ENCODE results near the gene PACSIN2. TPM values are rescaled to one million over a fixed set of nuclear protein-coding genes. Genes with fewer than 3 reads are reported as not detected.

The PACSIN2 gene
- total RNA-seq, 1 donor from 2014 or later = 56.6 TPM

- peaks cover 20% of the 10 kb centered on the region for H3K36me3 Mint-ChIP-seq
- H3K27ac Mint-ChIP-seq = no peak overlapping the region
- no peaks in the 10 kb centered on the region for H3K9me3 Mint-ChIP-seq
- DNase-seq (ENCODE audit: low spot score in 2 of 2, unreplicated experiment in 2 of 2) = no peak
- TF ChIP-seq CTCF (IDR thresholded peaks at IDR 0.05; ENCODE audit: unreplicated experiment) = no peak
- no peaks in the 10 kb centered on the region for H3K4me1 Mint-ChIP-seq
- H3K27me3 Mint-ChIP-seq (ENCODE audit: low read depth) = no peaks in the 10 kb centered on the region
- H3K4me3 Mint-ChIP-seq = no peak overlapping the region
These were observed 141.6 kb downstream of the PACSIN2 start for GRCh38 chr22:42873356-42873755.

- Mint-ChIP-seq H3K36me3 (peaks cover 20% of the 10 kb centered on the region), H3K9me3 (no peaks in the 10 kb centered on the region), H3K27ac (no peak overlapping the region), H3K4me3 (no peak overlapping the region), H3K27me3 (ENCODE audit: low read depth) (no peaks in the 10 kb centered on the region), H3K4me1 (peaks cover under 1% of the 10 kb centered on the region)
- TF ChIP-seq CTCF (IDR thresholded peaks at IDR 0.05; ENCODE audit: unreplicated experiment) = no peak
- DNase-seq (ENCODE audit: low spot score in 2 of 2, unreplicated experiment in 2 of 2) = no peak
These were observed 142.1 kb downstream of the PACSIN2 start for GRCh38 chr22:42872821-42873220.

GRCh38 chr22:42871146-42872050 is 143.6 kb downstream of the PACSIN2 start:
- DNase-seq (ENCODE audit: low spot score in 2 of 2, unreplicated experiment in 2 of 2) = no peak
- Mint-ChIP-seq H3K27me3 (ENCODE audit: low read depth) (no peaks in the 10 kb centered on the region), H3K27ac (no peak overlapping the region), H3K4me3 (no peak overlapping the region), H3K4me1 (peaks cover 2% of the 10 kb centered on the region), H3K9me3 (no peaks in the 10 kb centered on the region), H3K36me3 (peaks cover 16% of the 10 kb centered on the region)
- no peak for TF ChIP-seq CTCF (IDR thresholded peaks at IDR 0.05; ENCODE audit: unreplicated experiment)

- H3K4me3 Mint-ChIP-seq = no peak overlapping the region
- H3K36me3 Mint-ChIP-seq = peaks cover 13% of the 10 kb centered on the region
- TF ChIP-seq CTCF (IDR thresholded peaks at IDR 0.05; ENCODE audit: unreplicated experiment) = no peak
- no peak overlapping the region for H3K27ac Mint-ChIP-seq
- no peaks in the 10 kb centered on the region for H3K27me3 Mint-ChIP-seq (ENCODE audit: low read depth)
- no peaks in the 10 kb centered on the region for H3K9me3 Mint-ChIP-seq
- H3K4me1 Mint-ChIP-seq = peaks cover 2% of the 10 kb centered on the region
- DNase-seq (ENCODE audit: low spot score in 2 of 2, unreplicated experiment in 2 of 2) = no peak
These were observed 145.0 kb downstream of the PACSIN2 start for GRCh38 chr22:42869888-42870480.

GRCh38 chr22:42869463-42869862 is 145.5 kb downstream of the PACSIN2 start:
- Mint-ChIP-seq H3K36me3 (peaks cover 14% of the 10 kb centered on the region), H3K9me3 (no peaks in the 10 kb centered on the region), H3K27ac (no peak overlapping the region), H3K4me3 (no peak overlapping the region), H3K4me1 (peaks cover 2% of the 10 kb centered on the region), H3K27me3 (ENCODE audit: low read depth) (no peaks in the 10 kb centered on the region)
- TF ChIP-seq CTCF (IDR thresholded peaks at IDR 0.05; ENCODE audit: unreplicated experiment) = no peak
- no peak for DNase-seq (ENCODE audit: low spot score in 2 of 2, unreplicated experiment in 2 of 2)

Data from mesothelial cell of epicardium (in vitro differentiated cells).